Measurements from ENCODE around the gene C3orf49.
A peak's percentile ranks its signal among the peaks of the same experiment; 100 is the strongest.

C3orf49 gene

GRCh38 chr3:63864008-63864964 lies 45.2 kb downstream of the C3orf49 start:
- TF ChIP-seq MAX (IDR thresholded peaks at IDR 0.05) (no peak), EGR1 (IDR thresholded peaks at IDR 0.05) (0 out of 2 replicates have a peak, but pooled peaks have one; percentile 39), TEAD4 (IDR thresholded peaks at IDR 0.05) (no peak), EP300 (IDR thresholded peaks at IDR 0.05; ENCODE audit: borderline replicate concordance) (peak; percentile 7; the same call in 1 of the 2 replicates), CEBPB (IDR thresholded peaks at IDR 0.05) (no peak), ZBTB7A (IDR thresholded peaks at IDR 0.05; ENCODE audit: low read depth) (peak; percentile 70; the same call in 1 of the 2 replicates), TAF1 (IDR thresholded peaks at IDR 0.05; ENCODE audit: low read depth) (peak; percentile 9; the same call in 1 of the 2 replicates)

- TF ChIP-seq YY1 (IDR thresholded peaks at IDR 0.05; ENCODE audit: low read depth) (no peak), TAF1 (IDR thresholded peaks at IDR 0.05; ENCODE audit: low read depth) (no peak), NFIC (IDR thresholded peaks at IDR 0.05) (no peak), EGR1 (IDR thresholded peaks at IDR 0.05) (no peak), FOXM1 (IDR thresholded peaks at IDR 0.05; ENCODE audit: borderline replicate concordance, low read depth) (no peak), USF1 (IDR thresholded peaks at IDR 0.05) (no peak), EP300 (IDR thresholded peaks at IDR 0.05; ENCODE audit: borderline replicate concordance) (no peak), REST (IDR thresholded peaks at IDR 0.05; ENCODE audit: low read depth) (no peak), TCF12 (IDR thresholded peaks at IDR 0.05; ENCODE audit: low read depth) (no peak), CEBPB (IDR thresholded peaks at IDR 0.05) (no peak), RAD21 (IDR thresholded peaks at IDR 0.05; ENCODE audit: low read depth) (no peak), CREB1 (IDR thresholded peaks at IDR 0.05; ENCODE audit: low read depth) (no peak), ZBTB7A (IDR thresholded peaks at IDR 0.05; ENCODE audit: low read depth) (no peak), MAX (IDR thresholded peaks at IDR 0.05) (no peak), TEAD4 (IDR thresholded peaks at IDR 0.05) (no peak)
Measured at GRCh38 chr3:63864965-63865327, 45.8 kb downstream of the C3orf49 start.

GRCh38 chr3:63867225-63867624 lies 48.1 kb downstream of the C3orf49 start:
- no peak for TF ChIP-seq CREB1 (IDR thresholded peaks at IDR 0.05; ENCODE audit: low read depth)
- no peak for TF ChIP-seq EGR1 (IDR thresholded peaks at IDR 0.05)
- no peak for TF ChIP-seq EP300 (IDR thresholded peaks at IDR 0.05; ENCODE audit: borderline replicate concordance)
- no peak for TF ChIP-seq TEAD4 (IDR thresholded peaks at IDR 0.05)
- no peak for TF ChIP-seq FOXM1 (IDR thresholded peaks at IDR 0.05; ENCODE audit: borderline replicate concordance, low read depth)
- no peak for TF ChIP-seq TCF12 (IDR thresholded peaks at IDR 0.05; ENCODE audit: low read depth)

- no peak for TF ChIP-seq CEBPB (IDR thresholded peaks at IDR 0.05)
- TF ChIP-seq RAD21 (IDR thresholded peaks at IDR 0.05; ENCODE audit: low read depth), result no peak
- no peak for TF ChIP-seq TCF12 (IDR thresholded peaks at IDR 0.05; ENCODE audit: low read depth)
- no peak for TF ChIP-seq EGR1 (IDR thresholded peaks at IDR 0.05)
- no peak for TF ChIP-seq TAF1 (IDR thresholded peaks at IDR 0.05; ENCODE audit: low read depth)
- TF ChIP-seq ZBTB7A (IDR thresholded peaks at IDR 0.05; ENCODE audit: low read depth), result no peak
- no peak for TF ChIP-seq NFIC (IDR thresholded peaks at IDR 0.05)
- TF ChIP-seq YY1 (IDR thresholded peaks at IDR 0.05; ENCODE audit: low read depth), result no peak
- TF ChIP-seq EP300 (IDR thresholded peaks at IDR 0.05; ENCODE audit: borderline replicate concordance), result no peak
- TF ChIP-seq CREB1 (IDR thresholded peaks at IDR 0.05; ENCODE audit: low read depth), result no peak
Measured at GRCh38 chr3:63869940-63870614, 51.0 kb downstream of the C3orf49 start.

- TF ChIP-seq TCF12 (IDR thresholded peaks at IDR 0.05; ENCODE audit: low read depth) (no peak), NFIC (IDR thresholded peaks at IDR 0.05) (no peak), TEAD4 (IDR thresholded peaks at IDR 0.05) (no peak)
Measured at GRCh38 chr3:63870615-63871005, 51.5 kb downstream of the C3orf49 start.

GRCh38 chr3:63872135-63872924 lies 53.2 kb downstream of the C3orf49 start:
- no peak for TF ChIP-seq EP300 (IDR thresholded peaks at IDR 0.05; ENCODE audit: borderline replicate concordance)
- no peak for TF ChIP-seq TCF12 (IDR thresholded peaks at IDR 0.05; ENCODE audit: low read depth)
- TF ChIP-seq USF1 (IDR thresholded peaks at IDR 0.05), result no peak

GRCh38 chr3:63874769-63875168 lies 55.7 kb downstream of the C3orf49 start:
- TF ChIP-seq TEAD4 (IDR thresholded peaks at IDR 0.05) (no peak), CEBPB (IDR thresholded peaks at IDR 0.05) (no peak), TAF1 (IDR thresholded peaks at IDR 0.05; ENCODE audit: low read depth) (no peak), USF1 (IDR thresholded peaks at IDR 0.05) (no peak)

Data from Ishikawa (cell line).